ACHN (cell line): ENCODE measurements around the gene PPFIBP2.

Source experiments
- DNase-seq: peaks from one replicate; pipeline ENCODE4 v3.0.0-alpha.2; 2015
- in situ Hi-C: cut with HindIII; loops from 2 replicates; pipeline ENCODE4 v1.10.0; 2017; ENCODE audit warnings: low sequenced_read_pairs, low pct_ligation_motif_present, low pct_unique_long_range_greater_than_20kb

PPFIBP2 gene

DNA sequence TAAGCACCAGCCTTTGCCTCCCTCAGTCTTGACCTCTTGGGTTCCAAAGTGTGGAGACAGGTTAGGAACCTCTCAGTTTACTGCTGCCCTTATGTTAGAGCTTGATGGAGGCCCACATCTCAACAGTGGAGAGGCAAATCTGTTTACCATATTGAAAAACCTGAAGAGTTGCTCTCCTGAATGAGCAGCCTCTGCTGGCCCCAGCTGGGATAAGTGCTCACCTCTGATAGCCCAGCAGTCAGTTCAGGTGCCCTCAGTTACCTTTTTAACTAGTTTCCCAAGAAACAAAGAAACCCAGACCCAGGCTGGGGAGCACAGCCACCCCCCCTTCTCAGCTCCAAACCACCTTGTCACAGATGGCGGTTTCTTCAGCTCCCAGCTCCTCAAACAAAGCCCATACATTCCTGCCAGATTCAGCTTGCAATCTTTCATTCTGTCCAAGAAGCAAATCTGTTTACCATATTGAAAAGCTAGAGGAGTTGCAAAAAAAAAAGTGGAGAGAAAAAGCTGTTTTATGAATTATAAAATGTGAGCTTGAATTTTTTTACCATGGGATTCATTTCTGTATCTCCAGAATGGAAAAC, 57.2 kb downstream of the PPFIBP2 start:
- DNase-seq = no peak
- in situ Hi-C loops = no loop called here

DNA sequence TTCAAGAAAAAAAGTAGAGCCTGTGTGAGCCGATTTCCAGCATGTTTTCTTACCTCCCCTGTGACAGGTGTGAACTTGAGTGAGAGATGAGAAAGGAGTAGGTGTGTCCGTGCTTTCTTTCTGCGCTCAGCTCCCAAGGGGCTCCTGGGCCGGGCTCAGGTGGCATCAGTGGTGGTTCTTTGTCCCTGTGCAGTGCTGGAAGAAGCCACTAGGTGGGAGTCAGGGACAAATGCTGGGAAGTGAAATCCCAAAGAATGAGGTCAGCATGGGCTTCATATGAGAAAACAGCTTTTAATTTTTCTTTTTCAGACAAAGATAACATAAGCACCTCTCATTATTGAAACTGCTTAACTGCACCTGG, 57.8 kb downstream of the PPFIBP2 start:
- DNase-seq = peak; percentile 59
- in situ Hi-C loops = no loop called here

DNA sequence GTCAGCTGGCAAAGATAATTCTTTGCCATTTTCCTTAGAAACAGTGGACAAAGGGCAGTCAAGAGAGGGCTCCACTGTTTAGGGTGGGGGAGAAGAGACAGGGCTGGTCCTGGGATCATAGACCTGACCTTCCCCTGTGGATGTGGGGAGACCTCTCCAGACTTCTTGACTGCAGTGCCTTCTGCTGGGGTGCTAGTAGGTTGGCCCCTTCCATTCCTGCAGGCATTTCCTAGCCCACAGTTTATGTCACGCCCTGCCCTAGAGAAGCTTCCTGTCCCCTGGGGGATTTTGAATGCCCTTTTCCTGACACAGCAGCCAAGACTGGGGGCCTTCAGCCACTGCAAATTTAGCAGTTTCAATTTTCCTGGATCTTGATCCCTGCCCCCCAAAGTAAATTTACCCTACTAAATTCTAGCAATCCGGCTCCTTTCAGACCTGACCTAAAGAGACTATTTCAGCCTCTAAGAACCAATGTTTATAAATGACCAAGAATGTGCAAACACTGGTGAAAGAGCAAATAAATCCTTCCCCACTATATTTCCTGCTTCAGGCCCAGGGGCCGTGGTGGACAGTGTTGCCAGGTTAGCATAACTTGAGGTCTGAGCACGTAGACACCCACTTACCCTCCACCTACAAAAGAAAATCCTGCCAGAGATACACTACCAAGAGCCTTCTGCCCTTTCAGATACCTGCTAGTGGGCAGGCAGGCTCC, 58.4 kb downstream of the PPFIBP2 start:
- DNase-seq = no peak
- in situ Hi-C loops = no loop called here

DNA sequence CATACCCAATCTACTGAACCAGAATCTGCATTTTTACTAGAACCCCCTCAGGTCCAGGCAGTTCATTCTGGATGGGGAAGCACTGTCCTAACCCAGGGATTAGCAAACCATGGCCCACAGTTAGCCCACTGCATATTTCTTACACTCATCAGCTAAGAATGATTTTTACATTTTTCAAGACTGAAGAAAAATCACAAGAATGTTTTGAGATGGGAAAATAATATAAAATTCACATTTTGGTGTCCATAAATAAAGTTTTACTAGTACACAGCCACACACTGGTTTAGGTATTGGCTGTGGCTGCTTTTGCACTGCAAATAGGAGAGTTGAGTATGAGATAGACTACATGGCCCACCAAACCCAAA, 59.4 kb downstream of the PPFIBP2 start:
- in situ Hi-C loops = no loop called here
- no peak for DNase-seq

DNA sequence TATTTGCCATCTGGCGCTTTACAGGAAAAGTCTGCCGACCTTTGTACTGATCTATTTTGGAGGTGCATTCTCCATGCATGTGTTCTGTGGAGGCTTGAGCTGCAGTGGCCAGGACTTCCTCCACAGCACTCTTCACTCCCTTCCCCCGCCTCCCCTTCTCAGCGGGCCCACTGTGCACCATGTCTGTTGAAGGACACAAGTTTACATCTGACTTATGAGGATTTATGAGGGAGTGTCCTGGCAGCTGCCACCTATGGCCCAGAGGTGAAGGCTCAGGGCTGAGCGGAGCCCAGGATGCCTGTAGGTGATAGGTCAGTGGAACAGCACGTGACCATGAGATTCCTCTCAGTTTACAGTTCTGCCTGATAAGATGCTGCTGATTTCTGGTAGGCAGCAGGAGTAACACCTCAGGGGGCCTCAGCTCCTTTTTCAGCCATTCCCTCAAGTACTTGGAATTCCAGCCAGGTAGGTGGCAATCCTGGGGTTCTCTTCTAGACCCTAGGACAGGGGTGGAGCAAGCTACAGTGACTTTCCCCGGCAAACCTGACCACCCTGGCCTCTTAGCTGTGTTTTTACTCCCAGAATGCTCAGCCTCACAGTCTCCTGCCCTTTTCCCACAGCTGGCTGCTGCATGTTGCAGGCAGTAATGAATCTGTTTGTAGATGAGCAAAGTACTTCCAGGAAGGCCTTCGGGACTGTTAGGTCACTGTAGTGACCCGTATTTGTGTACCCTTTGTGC, 59.9 kb downstream of the PPFIBP2 start:
- in situ Hi-C loops = no loop called here
- DNase-seq = no peak

DNA sequence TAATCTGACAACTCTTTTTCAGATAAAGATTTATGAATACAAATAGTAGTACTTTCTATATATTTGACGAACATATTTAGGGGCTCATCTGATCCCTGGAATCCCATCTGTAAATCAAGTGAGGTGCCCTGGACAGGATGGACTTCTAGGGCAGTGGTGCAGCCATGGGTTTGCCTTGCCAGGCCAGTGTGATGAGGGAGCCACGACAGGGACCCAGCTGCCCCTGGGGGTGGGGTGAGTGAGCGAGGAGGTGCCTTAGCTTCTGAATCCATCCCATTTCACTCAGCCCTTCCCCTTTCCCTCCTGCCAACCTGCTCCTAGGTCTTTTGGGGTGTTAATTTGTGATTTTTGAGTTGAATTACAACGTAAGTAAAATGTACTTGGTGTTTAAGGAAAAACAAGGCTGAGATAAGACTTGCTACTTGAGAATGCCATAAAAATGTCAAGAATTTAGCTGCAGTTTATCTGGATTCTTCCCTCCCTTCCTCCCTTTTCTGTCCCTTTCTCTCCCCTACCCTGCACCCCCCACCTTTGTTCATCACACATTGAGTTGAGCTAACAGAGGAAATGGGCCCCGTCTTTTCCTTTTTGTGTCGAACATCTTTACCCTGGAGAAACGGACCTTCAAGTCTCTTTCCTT, 60.8 kb downstream of the PPFIBP2 start:
- DNase-seq = no peak
- in situ Hi-C loops = no loop called here

DNA sequence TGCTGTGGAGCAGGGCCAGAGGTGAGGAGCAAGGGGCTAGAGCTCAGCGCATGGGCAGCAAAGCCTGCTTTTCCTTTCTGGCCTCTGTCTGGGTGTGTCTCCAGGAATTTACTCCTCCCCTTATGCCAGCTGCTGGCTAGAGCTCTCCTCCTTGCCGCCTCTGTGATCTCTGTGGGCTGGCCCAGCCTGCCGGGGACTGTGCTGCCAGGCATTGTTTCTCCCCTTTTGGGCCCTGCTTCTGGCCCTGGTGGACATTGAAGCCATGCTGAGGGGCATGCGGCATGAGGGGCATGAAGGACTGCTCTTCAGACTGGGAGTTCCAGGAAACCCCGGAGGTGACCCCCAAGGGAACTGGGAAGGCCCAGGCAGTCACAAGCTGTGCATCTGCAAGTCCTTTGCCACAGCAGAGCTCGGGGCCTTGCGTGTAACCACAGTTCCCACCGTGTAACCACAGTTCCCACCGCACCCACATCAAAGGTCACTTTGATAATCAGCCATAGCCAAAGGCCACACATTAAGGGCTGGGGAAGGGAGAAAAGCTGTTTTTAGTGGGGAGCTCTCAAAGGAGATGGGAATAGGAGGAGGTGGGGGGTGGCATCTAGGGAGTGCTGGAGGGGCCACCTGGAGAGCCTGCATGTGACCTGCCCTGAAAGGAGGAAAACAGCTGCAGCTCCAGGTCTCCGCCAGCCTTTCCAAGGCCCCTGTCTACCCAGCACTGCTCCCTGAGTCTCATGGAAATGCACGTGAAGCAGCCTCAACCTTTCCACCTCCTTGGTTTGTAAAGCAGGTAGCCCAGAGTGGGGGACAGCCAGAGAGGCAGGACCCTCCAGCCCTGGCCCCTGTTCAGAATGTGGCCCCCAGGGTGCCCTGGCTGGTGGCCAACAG, 62.3 kb downstream of the PPFIBP2 start:
- in situ Hi-C loops = no loop called here

DNA sequence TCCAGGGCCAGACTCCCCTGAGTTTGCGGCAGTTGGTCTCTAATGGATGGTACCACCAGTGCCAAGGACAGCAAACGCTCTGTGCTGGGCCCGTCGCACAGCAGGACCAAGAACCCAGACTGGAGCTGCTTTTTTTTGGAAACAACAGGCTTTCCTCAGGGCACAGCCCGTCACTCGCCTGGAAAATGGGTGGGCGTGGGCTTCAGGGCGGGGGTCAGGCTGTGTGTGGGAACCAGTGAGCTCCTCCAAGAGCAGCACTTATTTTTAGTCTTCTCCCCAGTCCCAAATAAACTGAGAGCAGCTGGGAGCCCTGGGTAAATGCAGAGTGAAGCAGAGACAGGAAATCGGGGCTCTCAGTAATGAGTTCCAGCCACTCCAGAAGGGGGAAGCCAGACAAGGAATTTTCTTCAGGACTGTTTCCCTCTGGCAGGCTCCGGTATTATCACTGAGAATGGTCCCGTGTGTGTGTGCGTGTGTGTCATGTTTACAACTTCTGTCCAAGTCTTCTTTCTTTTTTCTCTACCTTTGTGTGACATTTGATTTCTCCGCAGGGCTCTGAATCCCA, 63.0 kb downstream of the PPFIBP2 start:
- in situ Hi-C loops = no loop called here
- DNase-seq = no peak

More for the DNA sequence above, 62.3 kb downstream of the PPFIBP2 start:
- DNase-seq = no peak

DNA sequence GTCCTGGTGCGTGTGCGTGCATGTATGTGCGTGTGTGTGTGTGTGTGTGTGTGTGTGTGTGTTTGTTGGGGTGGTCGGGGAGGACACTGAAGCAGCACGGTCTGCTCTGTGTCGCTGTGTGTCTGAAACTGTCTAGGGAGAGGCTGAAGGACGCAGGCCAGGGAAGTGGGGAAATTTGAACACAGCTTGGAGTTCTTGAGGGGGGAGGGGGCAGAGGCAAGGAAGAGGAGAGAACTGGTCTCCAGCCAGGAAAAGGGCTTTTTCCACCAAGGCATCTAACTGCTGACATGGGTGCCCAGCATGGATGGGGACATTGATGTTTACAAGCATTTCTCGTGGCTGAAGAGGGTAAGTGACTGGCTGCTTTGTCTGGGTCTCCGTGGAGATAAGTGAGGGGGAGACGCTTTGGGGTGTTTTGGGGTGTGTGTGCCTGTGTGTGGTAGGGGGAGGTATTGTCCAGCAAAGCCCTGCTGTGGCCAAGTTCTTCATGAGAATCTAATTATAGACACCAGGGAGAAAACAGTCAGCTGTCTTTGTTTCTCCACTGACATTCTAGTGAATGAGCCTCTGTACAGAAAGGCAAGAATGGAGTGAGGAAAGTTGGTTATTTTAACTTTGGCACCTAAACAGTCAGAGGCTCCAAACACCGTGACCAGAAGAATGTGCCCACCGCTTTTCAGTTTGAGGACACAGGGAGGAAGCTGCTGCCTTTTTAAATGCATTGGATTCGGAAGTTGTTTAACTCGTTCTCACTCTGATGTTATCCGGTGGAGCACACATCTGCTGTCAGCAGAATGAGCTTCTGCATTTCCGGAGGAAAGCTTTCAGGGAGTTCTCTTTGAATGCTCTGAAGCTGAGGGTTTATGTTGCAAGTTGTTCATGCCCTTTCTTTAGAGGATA, 63.7 kb downstream of the PPFIBP2 start:
- in situ Hi-C loops = no loop called here
- no peak for DNase-seq

DNA sequence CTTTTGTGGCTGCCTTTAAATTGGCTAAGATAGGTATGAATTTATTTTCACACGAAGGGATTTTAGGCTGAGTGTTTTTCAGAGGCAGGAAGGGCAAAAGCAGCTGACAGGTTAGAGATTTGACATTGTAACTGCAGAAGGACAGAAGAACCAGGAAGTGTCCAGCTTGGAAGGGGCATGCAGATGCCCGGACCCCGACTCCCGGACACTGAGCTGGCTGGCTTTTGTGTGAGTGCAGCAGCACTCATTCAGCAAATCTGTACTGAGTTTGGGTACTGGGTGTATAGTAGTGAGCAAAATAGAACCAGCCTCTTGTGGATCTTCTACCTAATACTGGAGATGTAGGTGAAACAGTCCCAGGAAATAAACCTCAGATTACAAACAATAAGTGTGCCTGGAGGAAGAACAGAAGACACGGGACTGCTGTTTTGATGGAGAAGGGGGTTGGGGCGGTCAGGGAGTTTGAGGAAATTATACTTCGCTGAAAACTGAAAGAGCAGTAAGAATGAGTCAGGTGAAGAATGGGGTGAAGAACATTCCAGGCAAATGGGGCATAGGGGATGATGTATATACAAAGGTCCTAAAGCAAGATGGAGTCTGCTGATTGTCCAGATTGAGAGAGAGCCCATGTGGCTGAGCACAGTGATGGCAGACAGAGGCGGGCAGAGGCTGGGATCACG, 64.6 kb downstream of the PPFIBP2 start:
- DNase-seq = no peak
- in situ Hi-C loops = no loop called here

DNA sequence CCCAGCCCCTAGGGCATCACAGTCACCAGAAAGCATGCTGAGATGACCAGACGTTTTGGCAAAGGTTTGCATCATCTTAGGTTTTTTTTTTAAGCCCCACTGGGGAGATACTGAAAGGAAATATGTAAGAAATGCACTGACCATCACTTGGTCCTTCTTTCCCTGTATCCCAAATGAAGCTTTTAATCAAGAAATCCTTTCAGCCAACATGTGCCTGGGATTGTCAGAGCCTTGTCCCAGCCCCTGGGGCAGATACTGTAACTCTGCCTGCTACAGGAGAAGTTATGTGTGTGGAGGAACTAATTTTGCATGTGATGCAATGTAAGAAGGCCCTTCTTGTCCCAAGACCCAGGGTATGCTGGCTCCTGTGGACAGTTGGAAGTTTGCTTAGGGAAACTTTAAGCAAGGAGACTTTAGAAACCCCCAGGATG, 65.6 kb downstream of the PPFIBP2 start:
- in situ Hi-C loops = no loop called here
- no peak for DNase-seq

DNA sequence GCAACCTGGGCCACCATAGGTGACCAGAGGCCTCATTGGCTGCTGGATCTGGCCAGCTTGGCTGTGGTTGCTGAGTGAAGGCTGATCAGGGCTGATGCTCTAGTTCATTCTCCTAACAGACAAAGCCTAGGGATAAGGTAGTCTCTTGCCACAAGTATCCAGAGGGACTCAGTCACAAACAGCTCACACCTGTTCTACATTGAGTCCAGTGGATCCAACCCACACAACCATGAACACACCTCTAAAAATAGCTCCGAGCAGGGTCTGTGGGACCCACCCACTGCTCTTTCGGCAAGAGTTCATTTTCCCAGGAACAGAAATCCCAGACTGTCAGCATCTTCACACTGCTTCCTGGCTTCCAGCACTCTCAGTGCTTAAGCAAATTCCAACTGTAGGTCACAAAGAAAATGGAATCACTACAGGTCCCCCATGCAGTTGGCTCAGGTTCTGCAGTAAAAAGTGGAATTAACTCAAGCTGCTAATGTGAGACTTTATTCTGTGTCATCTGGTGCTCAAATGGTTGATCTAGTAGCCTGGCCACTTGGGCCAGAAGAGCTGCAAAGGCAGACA, 67.3 kb downstream of the PPFIBP2 start:
- no peak for DNase-seq
- in situ Hi-C loops = no loop called here

DNA sequence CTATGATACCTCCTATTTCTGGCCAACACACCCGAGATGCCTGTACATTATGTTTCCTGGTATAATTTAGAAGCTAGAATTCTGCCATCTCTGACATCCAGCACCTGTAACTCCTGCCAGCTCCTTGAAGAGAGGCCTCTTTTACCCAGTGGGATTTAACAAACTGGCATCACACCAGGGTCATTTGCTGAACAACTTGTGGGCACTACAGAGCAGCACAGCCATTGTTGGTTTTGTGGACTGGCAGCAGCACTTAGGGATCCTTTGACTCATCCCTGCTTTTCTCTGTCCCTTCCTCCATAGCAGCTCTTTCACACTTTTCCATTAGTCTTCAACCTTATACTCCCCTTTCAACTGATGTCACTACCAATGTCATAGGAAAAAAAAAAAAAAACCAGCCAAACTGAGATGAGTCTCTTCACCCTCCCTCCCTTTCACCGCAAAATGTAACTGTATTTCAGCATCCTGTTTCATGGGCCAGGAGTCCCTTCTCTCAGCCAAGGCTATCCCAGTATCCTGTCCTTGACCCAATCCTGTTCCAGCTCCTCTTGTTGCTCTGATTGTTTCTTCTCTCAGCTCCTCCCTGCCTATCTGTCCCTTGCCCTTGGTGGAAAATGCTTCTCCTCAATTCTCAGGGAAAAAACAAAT, 68.7 kb downstream of the PPFIBP2 start:
- in situ Hi-C loops = no loop called here
- DNase-seq = no peak

DNA sequence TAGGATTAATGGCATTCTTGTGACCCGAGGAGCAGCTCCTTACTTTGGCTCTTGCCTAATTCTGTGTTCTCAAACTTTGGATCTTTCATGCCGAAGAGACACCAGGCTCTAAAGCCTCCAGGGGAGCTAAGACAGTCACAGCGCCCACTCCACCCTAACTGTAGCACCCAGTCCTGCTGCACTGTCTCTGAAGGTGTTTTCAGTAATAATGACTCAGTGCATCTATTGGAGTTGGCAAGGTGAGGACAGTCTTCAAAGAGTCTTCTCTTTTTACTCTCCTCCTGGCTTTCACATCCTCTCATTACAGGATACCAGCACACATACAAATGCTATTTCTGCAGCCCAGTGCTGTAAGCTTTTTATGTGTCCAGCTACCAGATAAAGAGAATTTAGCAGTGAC, 69.4 kb downstream of the PPFIBP2 start:
- in situ Hi-C loops = no loop called here

DNA sequence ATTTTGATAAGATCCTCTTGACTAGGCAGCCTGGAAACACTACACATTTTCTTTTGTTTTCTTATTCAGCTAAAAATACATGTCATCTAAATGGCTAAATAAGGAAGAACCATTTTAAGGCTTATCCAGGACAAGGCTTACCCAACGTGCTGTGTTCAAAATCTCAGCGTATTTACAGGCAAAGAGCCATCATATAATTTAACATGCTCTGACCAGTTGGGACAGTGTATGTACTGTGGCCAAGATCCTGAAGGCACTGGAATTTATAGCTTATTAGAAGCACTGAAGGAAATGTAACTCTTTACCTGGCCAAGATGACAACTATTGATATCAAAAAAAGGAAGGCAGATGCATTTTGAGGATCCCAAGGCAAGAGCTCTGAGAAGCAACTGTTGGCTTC, 71.1 kb downstream of the PPFIBP2 start:
- DNase-seq = no peak

More for the DNA sequence above, 69.4 kb downstream of the PPFIBP2 start:
- DNase-seq = no peak

DNA sequence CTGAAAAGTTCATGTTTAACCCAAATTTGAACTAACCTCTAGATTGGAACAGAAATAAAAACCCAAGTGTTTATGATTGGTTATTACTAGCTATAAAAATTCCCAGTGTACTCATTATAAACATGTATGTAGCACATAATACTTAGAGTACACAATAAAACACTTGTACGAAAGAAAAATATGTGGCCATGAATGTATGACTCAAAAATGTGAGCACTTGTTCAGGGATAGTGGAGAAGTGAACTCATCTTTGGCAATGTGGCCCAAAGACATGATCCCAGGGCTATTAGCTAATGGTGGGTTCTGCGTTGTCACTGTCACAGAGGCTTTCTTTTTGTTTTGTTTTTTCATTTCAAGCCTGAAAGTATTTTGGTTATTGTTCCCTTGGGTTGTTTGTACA, 72.0 kb downstream of the PPFIBP2 start:
- DNase-seq = no peak
- in situ Hi-C loops = no loop called here

More for the DNA sequence above, 71.1 kb downstream of the PPFIBP2 start:
- in situ Hi-C loops = no loop called here
